Measurements from ENCODE around the gene MAN2B1.

MAN2B1 gene

DNA sequence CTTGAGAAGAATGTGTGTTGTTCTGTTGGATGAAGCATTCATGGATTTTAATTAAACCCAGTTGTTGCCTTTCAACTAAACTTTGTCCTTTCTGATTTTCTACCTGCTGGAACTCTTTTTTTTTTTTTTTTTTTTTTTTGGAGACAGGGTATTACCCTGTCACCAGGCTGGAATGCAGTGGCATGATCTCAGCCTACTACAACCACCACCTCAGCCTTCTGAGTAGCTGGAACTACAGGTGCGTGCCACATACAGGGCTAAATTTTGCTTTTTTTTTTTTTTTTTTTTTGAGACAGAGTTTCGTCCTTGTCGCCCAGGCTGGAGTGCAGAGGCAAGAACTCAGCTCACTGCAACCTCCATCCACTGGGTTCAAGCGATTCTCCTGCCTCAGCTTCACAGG is 48.9 kb downstream of the MAN2B1 start:
- no peak for DNase-seq (ENCODE audit: low read depth in 2 of 2)

DNA sequence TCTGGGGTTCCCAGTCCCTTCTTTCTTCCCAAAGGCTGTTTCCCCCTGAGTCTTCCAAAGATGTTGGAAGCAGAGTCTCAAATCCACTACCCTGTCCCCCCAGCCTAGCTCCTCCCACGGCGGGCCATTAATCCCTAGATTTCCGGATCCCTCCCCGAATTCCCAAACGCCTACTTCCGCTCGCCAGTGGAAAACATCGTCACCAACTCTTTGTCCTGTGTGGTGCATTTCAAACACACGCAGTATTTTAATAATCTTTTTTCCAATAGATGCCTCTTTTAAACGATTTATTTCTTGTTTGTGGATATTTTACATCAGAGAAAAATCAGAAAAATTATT is 55.2 kb downstream of the MAN2B1 start:
- no peak for DNase-seq (ENCODE audit: low read depth in 2 of 2)

DNA sequence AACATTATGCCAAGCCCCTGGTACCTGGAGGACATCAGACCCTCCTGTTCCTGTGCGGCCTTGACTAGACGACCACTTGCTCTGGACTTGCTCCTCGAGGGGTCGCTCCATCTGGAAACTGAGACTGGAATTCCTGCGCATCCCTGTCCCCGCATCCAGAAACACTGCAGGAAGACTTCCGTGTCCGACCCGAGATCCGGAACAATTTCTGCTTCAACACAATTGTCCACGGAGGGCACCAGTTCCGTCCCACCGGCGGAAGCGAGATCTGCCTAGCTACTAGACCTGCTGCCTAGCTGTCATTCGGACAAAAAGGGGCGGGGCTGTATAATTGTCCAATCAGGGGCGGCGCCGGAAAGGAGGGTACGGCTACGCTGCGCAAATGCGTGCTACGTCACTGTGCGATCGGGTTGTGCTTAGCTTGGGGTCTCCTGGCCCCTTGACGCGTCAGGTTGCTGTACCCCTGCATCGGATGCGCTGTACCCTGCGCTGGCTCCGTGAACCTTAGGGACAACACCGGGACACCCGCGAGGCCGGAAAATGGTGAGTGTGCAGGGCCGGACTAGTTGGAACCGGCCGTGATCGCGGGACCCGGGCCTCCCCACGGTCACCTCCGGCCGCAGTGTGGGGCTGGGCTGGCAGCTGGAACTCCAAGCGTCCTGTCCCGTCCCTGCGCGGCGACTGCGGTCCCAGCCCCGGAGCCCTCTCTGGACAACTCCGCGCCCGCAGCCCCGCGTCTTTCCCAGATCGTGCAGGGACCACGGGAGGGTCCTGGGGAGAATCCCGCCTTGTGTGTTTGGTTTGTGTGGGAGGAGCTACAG is 55.8 kb downstream of the MAN2B1 start, which contains the start of the genes ZNF490 and ZNF791:
TSS of gene ZNF490 (minus strand) at position 274 of the 821 bp plus-strand sequence. CDS start at position 141, 133 bp downstream.
TSS of gene ZNF791 (plus strand) at position 381 of the 821 bp plus-strand sequence. CDS start at position 541, 160 bp downstream.
- peak; percentile 95 to 97 for DNase-seq (ENCODE audit: low read depth in 2 of 2)

DNA sequence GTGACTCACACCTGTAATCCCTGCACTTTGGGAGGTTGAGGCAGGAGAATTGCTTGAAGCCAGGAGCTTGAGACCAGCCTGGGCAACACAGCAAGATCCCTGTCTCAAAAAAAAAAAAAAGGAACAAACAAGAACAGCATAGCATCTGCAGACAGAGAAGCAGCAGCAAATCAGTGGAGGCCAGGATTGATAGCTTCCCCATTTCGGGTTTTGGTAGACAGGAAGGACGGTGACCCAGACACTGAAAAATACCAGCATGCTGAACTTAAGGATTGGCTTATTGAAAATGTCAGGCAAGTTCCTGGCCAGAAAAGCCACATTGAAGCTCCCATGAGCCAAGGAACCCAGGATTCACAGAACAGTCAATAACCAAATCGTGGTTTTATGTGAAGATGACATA is 58.9 kb downstream of the MAN2B1 start:
- no peak for DNase-seq (ENCODE audit: low read depth in 2 of 2)

DNA sequence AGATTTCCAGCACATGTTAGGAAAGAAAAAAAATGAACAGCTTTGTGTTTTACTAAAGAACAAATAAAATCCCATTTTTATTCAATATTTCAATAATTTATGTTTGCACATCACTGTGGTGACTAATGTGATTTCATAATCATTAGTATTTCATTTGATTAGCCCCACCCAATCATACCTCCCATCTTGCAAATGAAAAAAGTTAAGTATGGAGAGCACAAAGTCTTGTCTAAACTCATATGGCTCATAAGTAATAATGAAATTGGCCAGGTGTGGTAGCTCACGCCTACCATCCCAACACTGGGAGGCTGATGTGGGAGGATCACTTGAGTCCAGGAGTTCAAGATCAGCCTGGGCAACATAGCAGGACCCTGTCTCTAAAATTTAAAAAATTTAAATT is 59.7 kb downstream of the MAN2B1 start:
- no peak for DNase-seq (ENCODE audit: low read depth in 2 of 2)

DNA sequence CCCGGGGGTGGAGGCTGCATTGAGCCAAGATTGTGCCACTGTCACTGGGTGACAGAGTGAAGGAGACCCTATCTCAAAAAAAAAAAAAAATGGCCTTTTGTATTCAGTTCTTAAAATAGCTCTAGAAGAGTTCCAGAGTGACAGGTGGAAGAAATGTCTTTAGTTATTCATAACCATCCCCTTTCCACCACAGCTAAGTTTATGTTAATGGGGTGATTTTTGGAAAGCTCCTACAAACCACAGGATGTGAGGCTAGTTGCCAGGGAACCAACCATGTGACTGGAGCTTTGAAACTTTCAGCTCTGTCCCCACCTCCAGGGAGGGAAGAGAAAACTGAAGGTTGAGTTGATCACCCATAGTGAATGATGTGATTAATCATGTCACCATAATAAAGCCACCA is 62.8 kb downstream of the MAN2B1 start:
- peak in 1 of 2 donors; percentile 46 for DNase-seq (ENCODE audit: low read depth in 2 of 2)

DNA sequence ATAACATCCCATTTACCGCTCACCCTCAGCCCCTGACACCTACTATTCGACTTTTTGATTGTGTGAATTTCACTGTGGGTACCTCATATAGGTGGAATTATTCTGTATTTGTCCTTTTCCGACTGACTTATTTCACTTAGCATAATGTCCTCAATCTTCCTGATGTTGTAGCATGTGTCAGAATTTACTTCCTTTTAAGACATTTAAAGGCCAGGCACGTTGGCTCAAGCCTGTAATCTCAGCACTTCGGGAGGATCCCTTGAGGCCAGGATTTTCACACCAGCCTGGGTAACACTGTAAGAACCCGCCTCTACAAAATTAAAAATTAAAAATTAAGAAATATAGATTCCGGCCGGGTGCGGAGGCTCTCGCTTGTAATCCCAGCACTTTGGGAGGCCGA is 68.9 kb downstream of the MAN2B1 start:
- no peak for DNase-seq (ENCODE audit: low read depth in 2 of 2)

DNA sequence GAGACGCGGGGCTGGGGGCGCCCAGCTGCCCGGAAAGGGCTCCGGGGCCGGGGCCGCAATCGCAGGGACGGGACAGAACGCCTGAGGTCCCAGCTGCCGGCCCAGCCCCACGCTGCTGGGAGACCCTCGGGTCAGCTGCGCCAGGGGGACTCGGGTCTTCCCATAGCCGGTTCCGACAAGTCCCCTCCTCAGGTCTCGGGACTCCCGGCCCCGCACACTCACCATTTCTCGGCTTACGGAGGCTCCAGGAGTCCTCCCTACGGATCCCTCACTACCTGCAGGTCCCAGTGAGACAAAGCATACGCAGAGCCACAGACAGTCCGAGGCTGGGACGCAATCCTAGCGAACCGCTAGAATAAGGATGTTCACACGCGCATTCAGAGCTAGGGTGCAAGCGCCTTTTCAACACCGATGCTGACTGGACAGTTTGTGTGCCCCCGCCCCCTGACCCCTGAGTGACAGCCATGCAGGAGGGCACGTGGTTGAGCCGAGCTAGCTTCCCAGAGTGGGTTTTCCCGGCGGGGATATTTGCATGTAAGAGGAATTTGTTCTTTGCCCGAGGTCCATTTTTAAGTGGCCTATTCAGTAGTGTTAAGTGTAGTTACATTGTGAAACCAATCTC is 69.5 kb downstream of the MAN2B1 start:
- DNase-seq (ENCODE audit: low read depth in 2 of 2), result no peak

All from stimulated activated CD4-positive, alpha-beta T cell treated with anti-CD3 and anti-CD28 coated beads, Interleukin-4, amount 100 ng/mL, for 48 hours (primary cell).